ENCODE measurements around the gene CUX1. TPM values are rescaled to one million over a fixed set of nuclear protein-coding genes. Genes with fewer than 3 reads are reported as not detected.
"Not testable (repeated sequence)": the region's sequence is repeated elsewhere in the genome, so short reads cannot be mapped to it uniquely, and the experiment has no call there.

The CUX1 gene
- total RNA-seq, 4 donors from 2014 or later: 64.1 to 142 (median 111) TPM

DNA sequence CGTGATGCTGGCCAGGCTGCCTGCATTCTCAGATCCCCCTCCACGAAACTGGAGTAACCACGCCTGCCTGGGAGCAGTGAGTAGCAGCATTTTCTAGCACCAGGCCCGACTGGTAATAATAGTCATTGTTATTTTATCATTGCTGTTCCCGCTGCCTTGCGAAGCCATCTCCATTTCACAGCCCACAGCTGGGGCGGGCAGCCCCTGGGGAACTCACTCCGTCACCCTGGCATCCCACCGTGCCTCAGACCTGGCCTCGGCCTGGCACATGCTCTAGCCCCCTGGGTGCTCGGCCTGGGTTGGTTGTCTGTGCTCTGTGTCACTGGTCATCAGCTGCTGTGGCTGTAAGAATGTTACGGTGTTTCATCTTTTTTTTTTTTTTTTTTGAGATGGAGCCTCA lies 411.5 kb downstream of the CUX1 start:
- H3K27me3 ChIP-seq: no peaks in the 10 kb centered on the region
- no peak overlapping the region for H3K27ac ChIP-seq
- DNase-seq: no peak
- no peak overlapping the region for H3K4me3 ChIP-seq
- TF ChIP-seq, protein P1, sequence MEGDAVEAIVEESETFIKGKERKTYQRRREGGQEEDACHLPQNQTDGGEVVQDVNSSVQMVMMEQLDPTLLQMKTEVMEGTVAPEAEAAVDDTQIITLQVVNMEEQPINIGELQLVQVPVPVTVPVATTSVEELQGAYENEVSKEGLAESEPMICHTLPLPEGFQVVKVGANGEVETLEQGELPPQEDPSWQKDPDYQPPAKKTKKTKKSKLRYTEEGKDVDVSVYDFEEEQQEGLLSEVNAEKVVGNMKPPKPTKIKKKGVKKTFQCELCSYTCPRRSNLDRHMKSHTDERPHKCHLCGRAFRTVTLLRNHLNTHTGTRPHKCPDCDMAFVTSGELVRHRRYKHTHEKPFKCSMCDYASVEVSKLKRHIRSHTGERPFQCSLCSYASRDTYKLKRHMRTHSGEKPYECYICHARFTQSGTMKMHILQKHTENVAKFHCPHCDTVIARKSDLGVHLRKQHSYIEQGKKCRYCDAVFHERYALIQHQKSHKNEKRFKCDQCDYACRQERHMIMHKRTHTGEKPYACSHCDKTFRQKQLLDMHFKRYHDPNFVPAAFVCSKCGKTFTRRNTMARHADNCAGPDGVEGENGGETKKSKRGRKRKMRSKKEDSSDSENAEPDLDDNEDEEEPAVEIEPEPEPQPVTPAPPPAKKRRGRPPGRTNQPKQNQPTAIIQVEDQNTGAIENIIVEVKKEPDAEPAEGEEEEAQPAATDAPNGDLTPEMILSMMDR (IDR thresholded peaks at IDR 0.05): no peak
- TF ChIP-seq POLR2A (IDR thresholded peaks at IDR 0.05): no peak
- no peaks in the 10 kb centered on the region for H3K4me1 ChIP-seq
- no peaks in the 10 kb centered on the region for H3K9me3 ChIP-seq
- H3K36me3 ChIP-seq: peaks cover 0 to 38% (median 0%) of the 10 kb centered on the region in 3 donors

DNA sequence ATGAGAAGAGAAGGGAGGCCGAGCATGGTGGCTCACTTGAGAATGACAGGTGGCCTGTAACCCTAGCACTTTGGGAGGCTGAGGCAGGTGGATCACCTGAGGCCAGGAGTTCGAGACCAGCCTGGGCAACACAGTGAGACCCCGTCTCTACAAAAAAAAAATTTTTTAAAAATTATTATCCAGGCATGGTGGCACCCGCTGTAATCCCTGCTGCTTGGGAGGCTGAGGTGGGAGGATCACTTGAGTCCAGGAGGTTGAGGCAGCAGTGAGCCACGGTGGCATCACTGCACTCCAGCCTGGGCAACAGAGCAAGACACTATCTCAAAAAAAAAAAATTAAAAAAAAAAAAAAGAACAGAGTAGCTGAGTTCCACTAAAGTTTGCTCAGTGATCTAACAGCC lies 412.7 kb downstream of the CUX1 start:
- not testable (repeated sequence) for DNase-seq, H3K4me1 ChIP-seq
- peaks cover 0 to 50% (median 0%) of the 10 kb centered on the region in 3 donors for H3K36me3 ChIP-seq

DNA sequence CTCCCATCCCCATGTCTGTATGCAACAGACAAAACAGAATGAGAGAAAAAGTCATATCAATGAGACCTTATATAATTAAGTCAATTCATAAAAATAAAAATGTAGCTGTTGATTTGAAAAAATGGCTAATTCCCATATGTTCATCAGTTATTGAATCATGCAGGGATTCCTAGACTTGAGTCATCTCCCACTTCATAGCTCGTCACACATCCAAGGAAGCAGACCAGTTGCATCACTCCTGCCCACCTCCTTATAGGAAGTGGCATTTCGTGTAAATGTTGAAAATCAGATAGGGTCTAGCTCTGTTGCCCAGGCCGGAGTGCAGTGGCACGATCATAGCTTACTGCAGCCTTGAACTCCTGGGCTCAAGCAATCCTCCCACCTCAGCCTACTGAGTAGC lies 413.2 kb downstream of the CUX1 start:
- H3K27me3 ChIP-seq: no peaks in the 10 kb centered on the region
- H3K36me3 ChIP-seq: peaks cover 0 to 52% (median 0%) of the 10 kb centered on the region in 3 donors
- H3K4me1 ChIP-seq: no peaks in the 10 kb centered on the region
- H3K4me3 ChIP-seq: no peak overlapping the region
- no peaks in the 10 kb centered on the region for H3K9me3 ChIP-seq
- no peak overlapping the region for H3K27ac ChIP-seq
- DNase-seq: no peak
- no peak for TF ChIP-seq POLR2A (IDR thresholded peaks at IDR 0.05)
- TF ChIP-seq, protein P1 (IDR thresholded peaks at IDR 0.05): no peak

More for the DNA sequence above, 412.7 kb downstream of the CUX1 start:
- not testable (repeated sequence) for H3K27ac ChIP-seq, H3K9me3 ChIP-seq, H3K27me3 ChIP-seq, H3K4me3 ChIP-seq

DNA sequence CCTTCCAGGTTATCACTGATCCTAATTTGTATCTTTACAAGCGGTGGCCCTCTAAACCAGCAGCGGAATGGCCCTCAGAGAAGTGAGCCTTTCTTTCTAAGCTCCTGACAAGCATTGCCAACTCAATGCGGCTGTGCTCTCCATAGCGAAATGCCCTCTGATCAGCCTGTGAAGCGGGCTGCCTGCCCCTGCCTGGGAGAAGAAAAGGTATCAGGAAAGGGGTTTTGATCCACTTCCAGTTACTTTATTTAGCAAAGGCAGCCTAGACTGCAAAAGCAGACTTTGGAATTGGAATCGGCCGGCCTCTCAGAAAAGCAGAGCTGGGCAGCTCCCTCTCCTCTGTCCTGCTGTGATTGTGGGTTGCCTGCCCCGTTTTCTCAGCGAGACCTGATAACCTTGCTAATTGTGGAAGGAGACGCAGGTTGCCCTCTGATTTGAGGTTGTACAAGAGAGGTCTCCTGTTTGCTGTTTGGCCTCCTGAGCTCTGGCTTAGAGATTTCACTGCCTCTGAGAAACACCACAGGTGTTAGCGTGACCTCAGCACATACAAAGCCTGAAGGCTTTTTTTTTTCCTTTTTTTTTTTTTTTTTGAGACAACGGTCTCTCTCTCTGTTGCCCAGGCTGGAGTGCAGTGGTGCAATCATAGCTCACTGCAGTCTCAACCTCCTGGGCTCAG lies 415.3 kb downstream of the CUX1 start:
- Histone ChIP-seq H3K27me3 (no peaks in the 10 kb centered on the region), H3K36me3 (peaks cover 0 to 51% (median 0%) of the 10 kb centered on the region in 3 donors), H3K9me3 (no peaks in the 10 kb centered on the region), H3K4me3 (no peak overlapping the region), H3K4me1 (no peaks in the 10 kb centered on the region), H3K27ac (no peak overlapping the region)
- no peak for TF ChIP-seq POLR2A (IDR thresholded peaks at IDR 0.05)
- TF ChIP-seq, protein P1 (IDR thresholded peaks at IDR 0.05): no peak
- no peak for DNase-seq

DNA sequence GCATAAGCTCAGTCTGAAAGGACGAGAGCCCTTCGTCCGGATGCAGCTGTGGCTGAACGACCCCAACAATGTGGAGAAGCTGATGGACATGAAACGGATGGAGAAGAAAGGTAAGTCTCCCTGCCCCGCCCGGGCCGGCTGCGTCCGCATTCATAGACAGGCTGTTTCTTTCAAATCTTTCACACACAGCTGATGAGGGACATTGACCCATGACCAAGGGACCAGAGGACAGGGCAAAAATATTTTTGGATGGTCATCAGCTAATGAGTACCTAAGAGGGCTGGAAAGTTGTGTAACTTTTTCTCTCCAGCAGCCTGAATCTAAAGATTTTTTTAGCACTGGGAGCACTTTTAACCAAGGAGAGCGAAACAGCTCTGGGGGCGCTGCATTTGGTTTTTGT lies 416.7 kb downstream of the CUX1 start:
- Histone ChIP-seq H3K4me1 (no peaks in the 10 kb centered on the region), H3K27me3 (no peaks in the 10 kb centered on the region), H3K36me3 (peaks cover 0 to 51% (median 0%) of the 10 kb centered on the region in 3 donors), H3K9me3 (no peaks in the 10 kb centered on the region), H3K27ac (no peak overlapping the region), H3K4me3 (no peak overlapping the region)
- no peak for DNase-seq
- TF ChIP-seq POLR2A (IDR thresholded peaks at IDR 0.05): no peak
- TF ChIP-seq, protein P1 (IDR thresholded peaks at IDR 0.05): no peak

DNA sequence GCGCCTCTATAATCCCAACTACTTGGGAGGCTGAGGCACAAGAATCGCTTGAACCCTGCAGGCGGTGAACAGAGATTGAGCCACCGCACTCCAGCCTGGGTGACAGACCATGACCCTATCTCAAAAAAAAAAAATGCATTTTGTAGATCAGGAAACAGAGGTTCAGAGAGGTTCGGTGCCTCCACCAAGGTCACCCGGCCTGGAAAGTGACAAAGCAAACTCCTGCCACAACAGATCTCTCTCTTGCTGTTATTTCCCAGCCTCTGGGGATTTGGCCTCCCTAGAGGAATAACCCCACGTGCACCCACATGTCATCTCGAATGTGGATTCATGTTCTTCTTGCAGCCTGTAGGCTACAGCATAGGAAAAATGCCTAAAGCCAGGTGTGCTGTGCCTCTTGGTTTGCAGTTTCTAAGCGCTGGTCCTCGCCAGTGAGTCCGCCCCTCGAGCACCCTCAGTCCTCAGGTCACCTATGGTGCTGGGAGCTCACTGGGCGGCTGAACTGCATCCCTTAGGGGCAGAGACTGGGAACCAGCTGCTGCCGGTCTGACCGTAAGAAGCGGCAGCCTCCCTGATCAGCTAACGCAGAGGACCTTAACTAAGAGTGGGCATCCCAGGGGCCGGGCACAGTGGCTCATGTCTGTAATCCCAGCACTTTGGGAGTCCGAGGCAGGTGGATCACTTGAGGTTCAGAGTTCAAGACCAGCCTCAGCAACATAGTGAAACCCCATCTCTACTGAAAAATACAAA lies 417.6 kb downstream of the CUX1 start:
- no peaks in the 10 kb centered on the region for H3K4me1 ChIP-seq
- no peak overlapping the region for H3K27ac ChIP-seq
- DNase-seq: no peak
- no peak overlapping the region for H3K4me3 ChIP-seq
- no peaks in the 10 kb centered on the region for H3K9me3 ChIP-seq
- peaks cover 0 to 54% (median 0%) of the 10 kb centered on the region in 3 donors for H3K36me3 ChIP-seq
- TF ChIP-seq, protein P1 (IDR thresholded peaks at IDR 0.05): no peak
- no peak for TF ChIP-seq POLR2A (IDR thresholded peaks at IDR 0.05)
- H3K27me3 ChIP-seq: no peaks in the 10 kb centered on the region
